Calu3 (cell line): Measurements from ENCODE around the gene ATP1A4. TPM values are rescaled to one million over a fixed set of nuclear protein-coding genes. Genes with fewer than 3 reads are reported as not detected.

Source experiments
- BruUV-seq: library from RNA; stranded (reverse); fragments of 400-500 nt; replicated peaks from 2 replicates; lab custom pipeline; 2021; lab: Mats Ljungman, UMichigan
- CTCF ChIA-PET: fragments of 300-600 bp; sonication (Branson Sonifier 250); formaldehyde crosslinking; loops from one replicate; lab custom pipeline; 2022; ENCODE audit warnings: antibody characterized with exemption; lab: Charles Lee
- DNase-seq: peaks from one replicate; pipeline ENCODE4 v3.0.0; 2022
- H3K27ac Mint-ChIP-seq: one replicate; pipeline ENCODE4 v1.8.0; 2022; ENCODE audit warnings: mixed read lengths; ENCODE audit not compliant: unreplicated experiment
- H3K27me3 Mint-ChIP-seq: one replicate; pipeline ENCODE4 v1.8.0; 2022; ENCODE audit warnings: mixed read lengths; ENCODE audit not compliant: unreplicated experiment
- H3K36me3 Mint-ChIP-seq: one replicate; pipeline ENCODE4 v1.8.0; 2022; ENCODE audit warnings: mild to moderate bottlenecking, moderate library complexity, mixed read lengths; ENCODE audit not compliant: insufficient read depth, unreplicated experiment
- H3K4me1 Mint-ChIP-seq: one replicate; pipeline ENCODE4 v1.8.0; 2022; ENCODE audit warnings: mild to moderate bottlenecking, low read depth, mixed read lengths; ENCODE audit not compliant: unreplicated experiment
- H3K4me3 Mint-ChIP-seq: one replicate; pipeline ENCODE4 v1.8.0; 2022; ENCODE audit warnings: mild to moderate bottlenecking, low read depth, moderate library complexity, mixed read lengths; ENCODE audit not compliant: unreplicated experiment
- H3K9me3 Mint-ChIP-seq: one replicate; pipeline ENCODE4 v1.8.0; 2022; ENCODE audit warnings: low read depth, mixed read lengths; ENCODE audit not compliant: unreplicated experiment
- intact Hi-C: fragments of 100-400 bp; cut with micrococcal nuclease; formaldehyde crosslinking; loops from one replicate; pipeline ENCODE4 v1.10.0; 2022; ENCODE audit not compliant: unreplicated experiment
- total RNA-seq: library from RNA; stranded (reverse); gene quantifications from 2 replicates; pipeline ENCODE4 v1.2.3, GENCODE V29; 2022
- TF ChIP-seq, protein P1 (sequence below): fragments of 200-600 bp; IDR thresholded peaks from one replicate; pipeline ENCODE4 v1.8.0; 2022; ENCODE audit warnings: antibody characterized with exemption; ENCODE audit not compliant: unreplicated experiment

ATP1A4 gene
- total RNA-seq, 1 experiment from 2014 or later, result not detected

DNA sequence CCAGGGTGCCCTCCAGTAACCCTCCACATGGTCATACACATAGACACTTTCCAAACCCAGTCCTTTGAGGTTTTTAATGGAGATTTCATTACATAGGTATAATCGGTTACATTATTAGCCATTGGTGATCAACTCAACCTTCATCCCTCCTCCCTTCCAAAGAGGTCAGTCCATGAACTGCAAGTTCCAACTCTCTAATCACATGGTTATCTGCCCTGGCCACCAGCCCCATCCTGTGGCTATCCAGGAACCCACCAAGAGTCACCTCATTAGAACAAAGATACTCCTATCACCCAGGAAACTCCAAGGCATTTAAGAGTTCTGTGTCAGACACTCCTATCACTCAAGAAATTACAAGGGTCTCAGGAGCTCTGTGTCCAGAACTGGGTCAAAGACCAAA is 12.2 kb downstream of the ATP1A4 start:
- no peaks in the 10 kb centered on the region for H3K9me3 Mint-ChIP-seq
- TF ChIP-seq, protein P1, sequence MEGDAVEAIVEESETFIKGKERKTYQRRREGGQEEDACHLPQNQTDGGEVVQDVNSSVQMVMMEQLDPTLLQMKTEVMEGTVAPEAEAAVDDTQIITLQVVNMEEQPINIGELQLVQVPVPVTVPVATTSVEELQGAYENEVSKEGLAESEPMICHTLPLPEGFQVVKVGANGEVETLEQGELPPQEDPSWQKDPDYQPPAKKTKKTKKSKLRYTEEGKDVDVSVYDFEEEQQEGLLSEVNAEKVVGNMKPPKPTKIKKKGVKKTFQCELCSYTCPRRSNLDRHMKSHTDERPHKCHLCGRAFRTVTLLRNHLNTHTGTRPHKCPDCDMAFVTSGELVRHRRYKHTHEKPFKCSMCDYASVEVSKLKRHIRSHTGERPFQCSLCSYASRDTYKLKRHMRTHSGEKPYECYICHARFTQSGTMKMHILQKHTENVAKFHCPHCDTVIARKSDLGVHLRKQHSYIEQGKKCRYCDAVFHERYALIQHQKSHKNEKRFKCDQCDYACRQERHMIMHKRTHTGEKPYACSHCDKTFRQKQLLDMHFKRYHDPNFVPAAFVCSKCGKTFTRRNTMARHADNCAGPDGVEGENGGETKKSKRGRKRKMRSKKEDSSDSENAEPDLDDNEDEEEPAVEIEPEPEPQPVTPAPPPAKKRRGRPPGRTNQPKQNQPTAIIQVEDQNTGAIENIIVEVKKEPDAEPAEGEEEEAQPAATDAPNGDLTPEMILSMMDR, result no peak
- H3K4me3 Mint-ChIP-seq, result no peak overlapping the region
- no peak overlapping the region for H3K27ac Mint-ChIP-seq
- peaks cover 74% of the 10 kb centered on the region for H3K27me3 Mint-ChIP-seq
- no peaks in the 10 kb centered on the region for H3K36me3 Mint-ChIP-seq
- no peaks in the 10 kb centered on the region for H3K4me1 Mint-ChIP-seq
- intact Hi-C loops, result no loop called here
- BruUV-seq, result no TSS peak
- CTCF ChIA-PET, result no interaction called here
- no peak for DNase-seq

DNA sequence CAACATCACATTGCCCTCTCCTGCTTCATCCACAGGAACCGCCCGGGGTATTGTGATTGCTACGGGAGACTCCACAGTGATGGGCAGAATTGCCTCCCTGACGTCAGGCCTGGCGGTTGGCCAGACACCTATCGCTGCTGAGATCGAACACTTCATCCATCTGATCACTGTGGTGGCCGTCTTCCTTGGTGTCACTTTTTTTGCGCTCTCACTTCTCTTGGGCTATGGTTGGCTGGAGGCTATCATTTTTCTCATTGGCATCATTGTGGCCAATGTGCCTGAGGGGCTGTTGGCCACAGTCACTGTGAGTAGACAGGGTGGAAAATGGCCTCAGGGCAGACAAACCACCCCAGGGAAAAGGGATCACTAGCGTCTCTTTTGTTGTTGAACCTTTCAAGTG is 12.7 kb downstream of the ATP1A4 start:
- BruUV-seq, result no TSS peak
- no peaks in the 10 kb centered on the region for H3K9me3 Mint-ChIP-seq
- no peaks in the 10 kb centered on the region for H3K4me1 Mint-ChIP-seq
- intact Hi-C loops, result no loop called here
- CTCF ChIA-PET, result no interaction called here
- TF ChIP-seq, protein P1, result no peak
- H3K4me3 Mint-ChIP-seq, result no peak overlapping the region
- H3K36me3 Mint-ChIP-seq, result no peaks in the 10 kb centered on the region
- H3K27me3 Mint-ChIP-seq, result peaks cover 74% of the 10 kb centered on the region
- no peak for DNase-seq
- no peak overlapping the region for H3K27ac Mint-ChIP-seq

DNA sequence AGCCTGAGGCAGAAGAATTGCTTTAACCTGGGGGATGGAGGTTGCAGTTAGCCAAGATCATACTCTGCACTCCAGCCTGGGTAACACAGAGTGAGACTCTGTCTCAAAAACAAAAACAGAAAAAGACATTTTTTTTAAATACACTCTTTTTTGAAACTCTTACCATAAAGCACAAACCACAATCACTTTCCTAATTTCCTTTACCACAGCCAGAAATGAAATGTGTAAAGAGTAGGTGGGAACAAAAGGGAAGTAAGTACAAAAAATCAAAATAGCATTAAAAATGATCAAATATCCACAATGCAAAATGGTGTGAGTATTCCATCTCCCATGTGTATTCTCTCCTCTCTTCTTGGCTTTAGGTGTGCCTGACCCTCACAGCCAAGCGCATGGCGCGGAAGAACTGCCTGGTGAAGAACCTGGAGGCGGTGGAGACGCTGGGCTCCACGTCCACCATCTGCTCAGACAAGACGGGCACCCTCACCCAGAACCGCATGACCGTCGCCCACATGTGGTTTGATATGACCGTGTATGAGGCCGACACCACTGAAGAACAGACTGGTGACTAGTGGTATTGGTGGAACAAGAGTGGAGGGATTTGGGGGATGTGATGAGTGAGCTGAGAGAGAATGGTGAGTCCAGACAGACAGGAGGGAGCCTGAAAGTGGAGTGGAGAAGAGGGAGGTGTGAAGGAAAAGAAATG is 14.9 kb downstream of the ATP1A4 start:
- no TSS peak for BruUV-seq

DNA sequence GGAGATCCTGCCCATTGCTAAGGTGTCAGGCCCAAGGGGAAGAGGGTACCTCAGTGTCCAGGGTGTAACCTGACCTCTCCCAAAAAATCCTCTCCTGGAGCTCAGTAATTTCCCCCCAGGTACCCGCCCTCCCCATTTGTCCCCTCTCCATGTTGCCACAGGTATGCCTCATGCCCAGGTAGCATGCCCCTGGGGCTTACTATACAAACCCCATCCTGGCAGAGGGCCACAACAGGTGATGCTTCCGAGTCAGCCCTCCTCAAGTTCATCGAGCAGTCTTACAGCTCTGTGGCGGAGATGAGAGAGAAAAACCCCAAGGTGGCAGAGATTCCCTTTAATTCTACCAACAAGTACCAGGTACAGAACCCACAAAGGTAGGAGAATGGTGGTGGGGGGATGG is 15.7 kb downstream of the ATP1A4 start:
- Mint-ChIP-seq H3K27me3 (peaks cover 85% of the 10 kb centered on the region), H3K4me1 (no peaks in the 10 kb centered on the region), H3K4me3 (no peak overlapping the region), H3K9me3 (no peaks in the 10 kb centered on the region), H3K36me3 (no peaks in the 10 kb centered on the region), H3K27ac (no peak overlapping the region)
- CTCF ChIA-PET, result no interaction called here
- no peak for DNase-seq
- TF ChIP-seq, protein P1, result no peak
- intact Hi-C loops, result no loop called here
- no TSS peak for BruUV-seq

More for the DNA sequence above, 14.9 kb downstream of the ATP1A4 start:
- no peak for DNase-seq
- no peak overlapping the region for H3K27ac Mint-ChIP-seq
- H3K27me3 Mint-ChIP-seq, result peaks cover 85% of the 10 kb centered on the region
- intact Hi-C loops, result no loop called here
- TF ChIP-seq, protein P1, result no peak
- H3K36me3 Mint-ChIP-seq, result no peaks in the 10 kb centered on the region
- H3K9me3 Mint-ChIP-seq, result no peaks in the 10 kb centered on the region
- no peaks in the 10 kb centered on the region for H3K4me1 Mint-ChIP-seq
- CTCF ChIA-PET, result no interaction called here
- H3K4me3 Mint-ChIP-seq, result no peak overlapping the region
